Ramos (cell line): Measurements from ENCODE around the gene LRRK1.
"Not testable (repeated sequence)": the region's sequence is repeated elsewhere in the genome, so short reads cannot be mapped to it uniquely, and the experiment has no call there.

Experiments
- in situ Hi-C: fragments of 300-500 bp; cut with MboI; formaldehyde crosslinking; loops from one replicate; pipeline ENCODE4 v1.14.3; 2022; ENCODE audit warnings: low sequenced_read_pairs; ENCODE audit not compliant: unreplicated experiment

LRRK1 gene

DNA sequence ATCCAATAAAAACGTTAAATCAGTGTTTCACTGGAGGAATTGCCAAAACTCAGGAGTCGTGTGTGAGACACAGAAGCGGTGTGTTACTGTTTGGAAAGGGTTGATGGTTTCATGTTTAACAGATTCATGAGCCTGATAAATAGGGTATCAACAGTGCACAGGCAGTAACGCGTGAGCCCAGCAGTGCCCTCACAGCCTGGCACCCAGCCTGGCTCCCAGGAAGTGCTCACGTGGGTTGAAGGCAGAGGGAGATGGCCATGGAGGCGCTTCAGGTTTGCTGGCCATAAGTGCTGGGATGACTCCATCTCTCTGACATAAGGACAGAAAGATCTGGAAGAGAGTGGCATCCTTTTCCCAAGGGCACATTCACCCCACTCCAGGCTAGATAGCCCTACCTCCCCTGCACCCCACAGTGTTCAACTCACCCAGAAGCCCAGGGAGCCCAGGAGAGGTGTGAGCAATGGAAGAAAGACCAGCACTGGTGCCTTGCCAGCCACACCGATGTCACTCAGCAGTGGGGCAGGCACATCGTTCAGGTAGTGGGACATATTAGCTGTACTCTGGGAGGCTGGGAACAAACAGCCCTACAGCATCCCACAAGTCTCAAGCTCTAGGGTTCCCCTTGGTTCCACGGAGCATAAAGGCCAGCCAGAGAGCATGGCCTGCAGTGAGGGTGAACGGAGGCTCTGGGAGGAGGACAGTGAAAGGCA lies 164.3 kb downstream of the LRRK1 start:
- in situ Hi-C loops: no loop called here

DNA sequence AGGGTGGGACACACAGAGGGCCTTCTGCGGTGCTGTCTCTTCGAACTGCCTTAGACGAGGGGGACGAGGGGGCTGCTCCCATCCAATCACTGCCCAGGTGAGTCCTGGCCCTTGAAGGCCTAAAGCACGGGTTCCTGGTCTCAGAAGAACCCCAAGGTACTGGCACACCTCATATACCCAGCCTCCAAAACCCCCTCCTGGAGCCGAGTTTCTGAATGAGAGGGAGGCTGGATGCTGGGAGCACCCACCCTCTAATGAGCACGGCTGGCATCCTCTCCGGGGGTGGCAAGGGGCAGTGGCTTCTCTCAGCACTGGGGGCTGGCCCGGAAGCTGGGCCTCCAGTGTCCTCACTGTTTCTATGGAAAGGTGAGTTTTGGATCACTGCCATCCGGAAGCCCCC lies 165.6 kb downstream of the LRRK1 start:
- in situ Hi-C loops: loop anchor here (5.0 kb wide), 1 partner anchor 178 kb away; no protein-coding TSS in a partner anchor

DNA sequence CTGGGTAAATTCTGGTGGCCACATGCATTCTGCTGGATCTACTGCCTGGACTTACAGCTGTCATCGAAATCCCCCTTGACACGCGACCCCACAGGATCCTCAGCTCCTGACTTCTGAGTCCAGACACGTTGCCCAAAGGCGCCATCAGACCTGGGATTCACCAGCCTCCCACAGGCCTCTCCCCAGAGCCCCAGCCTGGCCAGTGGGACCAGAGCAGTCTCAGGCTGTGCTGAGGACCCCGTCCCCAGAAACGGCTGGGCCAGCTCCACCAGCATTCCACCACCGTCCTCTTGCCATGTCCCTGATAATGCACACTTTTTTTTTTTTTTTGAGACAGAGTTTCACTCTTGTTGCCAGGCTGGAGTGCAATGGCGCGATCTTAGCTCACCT lies 166.1 kb downstream of the LRRK1 start:
- in situ Hi-C loops: loop anchor here (5.0 kb wide), 1 partner anchor 177 kb away; no protein-coding TSS in a partner anchor

DNA sequence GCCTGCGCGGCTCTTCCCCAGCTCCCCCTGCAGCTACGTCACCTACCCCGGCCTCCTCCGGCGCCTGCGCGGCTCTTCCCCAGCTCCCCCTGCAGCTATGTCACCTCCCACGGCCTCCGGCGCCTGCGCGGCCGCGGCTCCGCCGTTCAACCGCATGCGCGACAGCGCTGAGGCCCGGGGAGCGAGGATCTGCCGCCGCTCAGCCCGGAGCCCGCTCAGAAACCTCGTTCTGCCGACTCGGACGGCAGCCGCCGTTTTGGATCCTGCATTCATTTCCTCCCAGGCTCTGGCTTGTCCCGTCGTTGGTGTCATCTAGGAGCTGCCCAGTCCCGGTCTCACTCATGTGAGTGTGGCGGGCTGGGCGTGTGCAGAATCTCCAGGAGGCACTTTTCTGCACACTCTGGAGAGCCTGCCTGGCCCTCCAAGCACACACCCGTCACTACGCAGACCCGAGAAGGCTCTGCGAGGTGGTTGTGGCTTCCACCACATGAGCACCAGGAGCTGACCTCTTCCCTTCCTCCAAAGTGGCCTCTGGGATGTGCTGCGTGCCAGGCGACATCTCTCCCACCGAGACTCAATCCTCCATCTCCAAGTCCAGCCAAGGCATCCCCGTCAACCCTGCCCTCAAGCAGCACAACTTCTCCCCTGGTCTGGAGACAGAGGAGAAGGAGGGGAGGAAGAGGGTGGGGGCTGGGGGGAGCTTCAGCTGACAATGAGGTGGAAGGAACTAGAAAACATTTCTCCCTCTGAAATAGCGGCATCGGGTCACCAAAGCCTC lies 167.4 kb downstream of the LRRK1 start:
- in situ Hi-C loops: loop anchor here (5.0 kb wide), 1 partner anchor 176 kb away; no protein-coding TSS in a partner anchor

DNA sequence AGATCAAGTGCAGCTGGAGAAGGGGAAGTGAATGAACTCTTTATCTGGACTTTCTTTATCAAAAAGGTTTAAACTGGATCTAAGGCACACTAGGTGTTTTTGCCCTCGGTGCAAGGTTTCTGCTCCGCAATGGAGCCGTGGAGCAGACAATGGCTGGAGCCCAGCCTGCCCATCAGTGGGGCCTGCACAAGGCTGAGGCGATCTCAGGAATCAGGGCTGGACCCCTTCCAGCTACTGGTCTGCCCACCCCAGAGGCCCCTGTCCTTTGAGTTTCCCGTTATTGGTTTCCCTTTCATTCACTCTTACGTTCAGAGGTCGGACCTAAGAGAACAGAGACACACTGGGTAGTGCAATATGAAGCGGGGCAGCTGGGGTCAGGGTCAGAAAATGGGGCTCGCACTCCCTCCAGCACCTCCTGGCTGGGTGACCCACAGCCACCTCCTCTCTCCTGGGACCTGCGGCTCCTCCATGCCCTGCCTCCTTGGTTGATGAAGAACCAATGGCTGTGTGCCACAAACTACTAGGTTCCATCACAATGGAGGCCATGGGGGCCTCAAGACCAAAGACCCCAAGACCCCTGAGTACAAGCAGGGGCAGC lies 168.1 kb downstream of the LRRK1 start:
- in situ Hi-C loops: loop anchor here (5.0 kb wide), 1 partner anchor 175 kb away; no protein-coding TSS in a partner anchor

DNA sequence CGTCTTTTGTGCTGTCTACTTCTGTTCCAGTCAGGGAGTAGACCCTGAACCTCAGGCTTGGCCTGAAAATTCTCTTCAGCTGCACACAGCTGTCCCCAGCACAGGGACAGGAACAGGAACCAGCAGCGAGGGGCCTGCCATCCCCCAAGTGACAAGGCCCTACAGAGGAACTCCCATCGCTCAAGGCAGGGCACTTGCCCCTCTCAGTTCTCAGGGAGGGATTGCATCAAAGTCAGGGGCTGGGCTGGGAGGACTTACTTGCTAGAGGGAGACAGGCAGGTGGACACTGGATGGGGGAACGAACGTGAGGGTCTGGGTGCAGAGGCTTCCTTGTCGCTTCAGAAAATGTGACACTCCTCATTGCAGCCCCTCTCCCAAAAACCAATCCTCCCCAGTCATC lies 169.1 kb downstream of the LRRK1 start:
- in situ Hi-C loops: loop anchor here (5.0 kb wide), 1 partner anchor 174 kb away; no protein-coding TSS in a partner anchor

DNA sequence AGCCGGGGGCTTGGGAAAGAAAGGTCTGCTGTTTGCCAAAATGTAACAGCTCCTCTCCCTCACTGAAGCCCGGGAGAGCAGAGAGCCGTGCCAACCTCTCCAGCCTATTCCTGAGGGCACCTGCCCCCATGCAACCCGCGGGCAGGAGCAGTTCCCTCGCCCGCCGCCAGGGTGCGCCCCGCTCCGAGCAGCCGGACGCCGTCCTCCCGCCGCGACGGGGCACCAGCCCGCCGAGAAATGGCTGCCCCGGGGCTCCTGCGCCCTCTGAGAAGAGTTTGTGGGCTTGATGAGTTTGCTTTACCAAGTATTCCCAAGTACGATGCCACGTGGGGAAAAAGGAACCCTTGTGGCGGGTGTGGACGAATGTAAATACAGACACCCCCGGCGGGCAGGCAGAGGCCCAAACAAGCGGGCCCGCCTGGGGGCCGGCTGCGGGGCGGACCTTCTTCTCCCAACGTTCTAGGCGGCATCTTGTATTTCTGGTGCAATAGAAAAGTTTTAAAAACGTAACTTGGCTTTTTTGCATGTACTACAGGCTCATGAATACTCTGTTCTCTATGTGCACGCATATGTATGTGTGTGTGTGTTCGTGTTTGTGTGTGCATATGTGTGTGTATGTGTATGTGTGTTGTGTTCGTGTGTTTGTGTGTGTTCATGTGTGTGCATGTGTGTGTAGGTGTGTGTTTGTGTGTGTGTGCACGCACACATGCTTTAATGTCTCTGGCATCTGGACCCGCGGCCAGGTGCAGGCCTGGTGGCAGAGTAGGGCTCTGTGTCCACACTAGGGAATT lies 169.8 kb downstream of the LRRK1 start:
- in situ Hi-C loops: loop anchor here (5.0 kb wide), 1 partner anchor 173 kb away; no protein-coding TSS in a partner anchor

DNA sequence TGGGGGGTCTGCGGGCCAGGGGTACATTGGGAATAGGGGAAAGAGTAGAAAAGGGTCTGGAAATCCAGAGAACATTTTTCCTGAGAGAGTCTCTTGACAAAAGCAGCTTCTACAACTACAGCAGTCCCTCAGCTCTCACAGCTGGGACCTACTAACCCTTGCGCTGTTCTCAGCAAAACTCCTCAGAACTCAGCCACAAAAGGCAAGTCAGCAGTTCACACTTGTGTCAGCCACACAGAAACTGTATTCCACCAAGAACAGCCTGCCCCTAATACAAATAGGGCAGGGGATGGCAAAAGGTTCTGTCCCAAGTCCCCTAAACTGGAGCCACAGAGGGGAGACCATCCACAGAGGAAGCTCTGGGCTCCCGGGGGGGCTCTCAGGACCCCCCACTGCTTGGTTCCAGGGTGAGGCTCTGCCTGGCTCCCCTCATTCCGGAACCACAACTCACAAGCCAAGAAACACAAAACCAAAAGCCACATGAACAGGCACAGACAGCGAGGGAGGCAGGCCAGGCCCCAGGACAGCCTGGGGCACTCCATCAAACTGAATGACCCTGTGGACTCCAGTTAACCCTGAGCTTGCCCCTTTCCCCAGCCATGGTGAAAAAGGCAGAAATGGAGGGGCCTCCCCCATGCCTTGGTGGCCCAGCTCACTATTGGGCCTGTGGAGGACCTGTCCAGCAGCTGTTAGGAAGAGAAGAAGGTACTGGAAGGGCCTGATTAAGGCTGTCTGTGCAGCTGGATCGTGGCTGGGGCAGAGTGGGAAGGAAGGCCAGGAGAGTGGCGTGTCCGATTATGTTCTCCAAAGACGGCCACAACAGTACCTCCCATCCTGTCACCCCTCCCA lies 170.6 kb downstream of the LRRK1 start:
- in situ Hi-C loops: loop anchor here (5.0 kb wide), 1 partner anchor 172 kb away; no protein-coding TSS in a partner anchor

DNA sequence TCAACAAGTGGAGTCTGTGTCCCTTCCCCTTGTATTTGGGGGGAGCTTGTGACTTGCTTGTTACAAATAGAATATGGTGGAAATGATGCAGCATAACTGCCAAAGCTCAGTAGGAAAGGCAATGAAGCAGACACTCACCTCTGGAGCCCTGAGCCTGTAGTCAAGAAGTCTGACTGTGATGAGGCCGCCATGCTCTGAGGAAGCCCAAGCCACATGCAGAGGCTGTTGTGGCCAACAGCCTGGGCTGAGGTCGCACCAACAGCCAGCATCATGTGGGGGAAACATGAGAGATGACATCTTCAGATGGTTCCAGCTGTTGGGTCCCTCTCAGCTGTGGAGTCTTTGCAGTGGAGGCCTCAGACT lies 171.3 kb downstream of the LRRK1 start:
- in situ Hi-C loops: no loop called here

DNA sequence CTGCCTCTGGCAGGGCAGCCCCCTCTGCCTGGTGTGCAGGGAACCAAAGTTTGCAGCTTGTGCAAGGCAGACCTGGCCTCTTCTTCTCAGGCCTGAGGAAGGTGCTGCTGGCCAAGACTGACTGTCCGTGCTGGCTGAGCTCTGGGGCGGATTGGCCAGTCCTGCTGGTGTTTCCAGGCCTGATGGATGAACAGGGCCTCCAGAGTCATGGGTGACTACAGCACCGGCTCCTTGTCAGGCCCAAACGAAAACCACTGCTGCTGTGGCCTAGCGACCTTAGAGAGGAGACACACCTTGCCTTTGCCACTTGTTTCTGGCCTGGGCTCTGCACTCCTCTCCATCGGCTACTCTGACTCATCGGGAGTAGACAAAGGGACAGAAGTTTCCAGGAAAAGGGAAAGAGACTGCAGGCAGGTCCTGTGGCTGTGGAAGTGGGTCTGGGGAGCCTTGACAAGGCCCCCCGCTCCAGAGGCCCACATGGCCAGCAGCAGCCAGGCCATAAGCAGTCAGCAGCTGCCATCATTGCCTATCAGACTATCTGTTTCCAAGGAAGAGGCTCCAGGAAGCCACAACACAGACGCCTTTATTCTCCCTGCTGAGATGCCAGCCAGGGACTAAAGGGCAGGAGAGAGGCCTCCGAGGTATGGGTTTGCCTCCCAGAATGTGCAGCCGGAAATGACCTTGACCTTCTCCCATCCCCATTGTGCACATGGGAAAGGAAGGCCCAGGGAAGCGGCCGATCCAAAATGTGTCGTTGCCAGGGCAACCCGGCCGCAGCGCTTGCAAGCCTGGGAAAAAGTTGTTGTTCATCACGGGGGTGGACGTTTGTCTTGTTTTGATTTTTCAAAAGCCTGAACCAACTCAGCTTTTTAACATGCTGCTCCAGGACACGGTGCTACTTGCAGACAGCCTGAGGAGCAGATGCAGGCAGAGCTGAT lies 172.2 kb downstream of the LRRK1 start:
- in situ Hi-C loops: no loop called here

DNA sequence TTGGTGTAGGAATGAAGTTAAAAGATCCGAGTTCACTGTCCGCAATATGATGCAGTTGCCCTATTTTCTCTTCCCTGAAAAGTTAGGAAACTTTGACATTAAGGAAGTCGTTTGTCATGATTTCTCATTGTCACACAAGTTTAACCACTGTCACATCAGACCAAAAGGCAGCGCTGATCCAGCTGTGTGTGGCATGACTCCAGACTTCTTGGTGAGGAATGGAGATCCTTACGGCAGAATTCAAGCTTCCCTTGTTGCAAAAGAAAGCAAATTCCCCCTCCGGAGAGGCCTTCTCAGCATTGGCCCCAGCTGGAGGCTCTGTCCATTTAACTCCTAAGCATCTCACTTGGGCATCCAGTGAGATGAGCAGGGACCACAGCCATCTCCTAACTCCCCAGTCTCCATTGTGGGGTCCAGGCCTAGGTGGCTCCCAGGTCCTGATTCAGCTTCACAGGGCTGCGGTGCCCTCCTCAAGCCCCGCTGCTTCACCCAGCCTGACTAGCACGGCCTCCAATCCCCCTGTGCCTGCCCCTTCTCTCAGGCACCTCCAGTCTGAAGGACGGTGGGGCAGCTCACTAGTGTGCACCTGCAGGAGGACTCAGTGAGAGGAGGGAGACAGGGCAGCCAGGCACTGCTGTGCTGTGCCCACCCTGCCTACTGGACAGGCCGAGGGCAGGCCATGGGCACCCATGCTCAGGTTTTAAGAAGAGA lies 173.2 kb downstream of the LRRK1 start:
- in situ Hi-C loops: no loop called here

DNA sequence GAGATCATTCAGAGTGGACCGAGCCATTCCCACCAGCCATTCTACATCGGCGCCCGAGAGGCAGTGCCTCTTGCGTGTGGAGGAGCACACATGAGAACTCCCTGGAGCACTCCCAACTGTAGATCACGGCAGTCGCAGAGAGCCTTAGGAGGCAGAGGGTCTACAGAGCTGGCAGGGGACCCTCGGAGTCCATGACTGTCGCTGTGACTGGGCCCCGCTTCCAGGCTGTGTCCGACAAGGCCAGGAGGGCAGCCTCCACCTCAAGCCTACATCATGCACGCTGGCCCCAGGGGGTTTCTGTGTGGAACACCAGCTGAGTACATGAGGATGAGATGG lies 173.7 kb downstream of the LRRK1 start:
- in situ Hi-C loops: no loop called here

DNA sequence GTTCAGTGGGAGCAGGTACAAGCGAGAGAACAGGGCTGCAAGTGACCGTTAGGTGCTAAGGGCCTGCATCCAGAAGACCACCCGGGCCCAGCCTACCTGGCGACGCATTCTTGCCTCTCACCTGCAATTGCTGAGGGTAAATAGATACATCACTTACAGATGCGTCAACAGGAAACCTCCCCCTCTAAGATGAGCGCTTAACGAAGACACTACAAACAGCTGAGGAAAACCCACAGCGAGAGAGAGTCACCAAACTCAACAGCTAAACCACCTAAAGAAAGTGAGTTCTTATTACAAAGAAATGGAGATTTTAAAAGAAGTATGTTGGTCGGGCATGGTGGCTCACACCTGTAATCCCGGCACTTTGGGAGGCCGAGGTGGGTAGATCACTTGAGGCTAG lies 174.8 kb downstream of the LRRK1 start:
- in situ Hi-C loops: no loop called here

DNA sequence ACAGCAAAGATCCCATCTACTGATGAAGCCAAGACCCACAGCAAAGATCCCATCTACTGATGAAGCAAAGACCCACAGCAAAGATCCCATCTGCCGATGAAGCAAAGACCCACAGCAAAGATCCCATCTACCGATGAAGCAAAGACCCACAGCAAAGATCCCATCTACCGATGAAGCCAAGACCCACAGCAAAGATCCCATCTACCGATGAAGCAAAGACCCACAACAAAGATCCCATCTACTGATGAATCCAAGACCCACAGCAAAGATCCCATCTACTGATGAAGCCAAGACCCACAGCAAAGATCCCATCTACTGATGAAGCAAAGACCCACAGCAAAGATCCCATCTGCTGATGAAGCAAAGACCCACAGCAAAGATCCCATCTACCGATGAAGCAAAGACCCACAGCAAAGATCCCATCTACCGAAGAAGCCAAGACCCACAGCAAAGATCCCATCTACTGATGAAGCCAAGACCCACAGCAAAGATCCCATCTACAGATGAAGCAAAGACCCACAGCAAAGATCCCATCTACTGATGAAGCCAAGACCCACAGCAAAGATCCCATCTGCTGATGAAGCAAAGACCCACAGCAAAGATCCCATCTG lies 176.7 kb downstream of the LRRK1 start:
- in situ Hi-C loops: not testable (repeated sequence)

DNA sequence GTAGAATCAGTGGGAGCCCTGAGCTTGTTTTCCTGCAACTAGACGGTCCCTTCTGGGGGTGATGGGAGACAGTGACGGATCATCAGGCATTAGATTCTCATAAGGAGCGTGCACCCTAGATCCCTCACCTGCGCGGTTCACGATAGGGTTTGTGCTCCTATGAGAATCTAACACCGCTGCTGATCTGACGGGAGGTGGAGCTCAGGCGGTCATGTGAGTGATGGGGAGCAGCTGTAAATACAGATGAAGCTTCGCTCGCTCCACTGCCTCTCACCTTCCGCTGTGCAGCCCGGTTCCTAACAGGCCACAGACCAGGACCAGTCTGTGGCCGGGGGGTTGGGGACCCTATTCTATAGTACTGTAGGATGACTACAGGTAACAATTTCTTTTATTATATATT lies 178.0 kb downstream of the LRRK1 start:
- in situ Hi-C loops: no loop called here

DNA sequence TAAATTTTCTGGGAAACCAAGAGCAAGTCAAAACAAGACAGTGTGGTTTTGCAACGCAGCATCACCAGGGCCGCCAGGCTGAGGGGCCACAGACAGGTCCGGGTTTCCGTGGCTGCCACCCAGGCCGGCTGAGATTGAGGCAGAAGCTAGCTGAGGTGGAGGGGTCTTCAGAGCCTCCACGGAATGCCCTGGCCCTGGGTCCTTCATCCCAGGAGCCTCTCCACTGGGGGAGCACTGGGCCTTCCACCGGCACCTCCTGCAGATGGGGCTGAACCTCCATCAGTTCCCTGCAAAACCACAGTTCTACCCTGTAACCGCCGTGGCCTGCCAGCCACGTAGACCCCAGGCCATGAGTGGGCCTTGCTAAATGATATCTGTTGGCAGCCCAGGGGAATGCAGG lies 180.0 kb downstream of the LRRK1 start:
- in situ Hi-C loops: no loop called here

DNA sequence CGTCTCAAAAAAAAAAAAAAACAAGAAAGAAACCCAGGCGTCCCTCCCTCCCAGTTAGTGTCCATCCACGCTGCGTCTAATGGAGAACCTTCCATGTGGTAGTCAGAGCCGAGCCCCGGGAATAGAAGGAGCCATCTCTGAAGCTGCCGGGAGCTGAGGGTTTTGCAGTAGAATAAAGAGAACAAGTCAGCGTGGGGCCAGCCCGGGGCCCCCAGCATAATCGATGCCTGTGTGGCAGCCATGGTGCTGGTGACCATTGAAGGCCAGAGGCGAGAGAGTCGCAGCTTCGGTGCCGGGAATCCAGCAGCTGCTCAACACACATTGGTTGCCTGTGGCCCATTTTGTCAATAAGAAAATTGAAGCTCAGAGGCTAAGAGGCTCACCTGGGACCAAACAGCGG lies 181.0 kb downstream of the LRRK1 start:
- in situ Hi-C loops: no loop called here
